Stimulated activated CD4-positive, alpha-beta T cell treated with anti-CD3 and anti-CD28 coated beads, Interleukin-1b, Interleukin-23, amount 100 ng/mL, for 1 hour (primary cell): ENCODE data around the gene NXN.
"Not testable (repeated sequence)": the region's sequence is repeated elsewhere in the genome, so short reads cannot be mapped to it uniquely, and the experiment has no call there.

ENCODE experiments used
- DNase-seq, 2 donors: peaks; one replicate each; pipeline ENCODE4 v3.0.0-alpha.2; 2020; ENCODE audit warnings: low read depth in 2 of 2

Gene NXN

DNA sequence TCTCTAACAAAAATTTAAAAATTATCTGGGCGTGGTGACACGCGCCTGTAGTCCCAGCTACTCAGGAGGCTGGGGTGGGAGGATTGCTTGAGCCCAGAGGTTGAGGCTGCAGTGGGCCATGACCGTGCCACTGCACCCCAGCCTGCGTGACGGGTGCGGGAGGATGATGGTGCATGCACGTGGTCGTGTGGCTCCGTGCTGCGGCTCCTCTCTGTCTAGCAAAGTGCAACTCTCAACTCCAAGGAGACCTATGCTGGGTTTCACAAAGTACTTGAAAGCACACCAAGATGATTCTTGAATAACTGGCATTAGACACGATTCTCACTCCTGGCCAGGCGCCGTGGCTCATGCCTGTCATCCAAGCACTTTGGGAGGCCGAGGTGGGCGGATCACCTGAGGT is 25.8 kb downstream of the NXN start:
- no peak for DNase-seq

- DNase-seq: not testable (repeated sequence)
These were observed 27.0 kb downstream of the NXN start for GRCh38 chr17:952592-952991.

DNA sequence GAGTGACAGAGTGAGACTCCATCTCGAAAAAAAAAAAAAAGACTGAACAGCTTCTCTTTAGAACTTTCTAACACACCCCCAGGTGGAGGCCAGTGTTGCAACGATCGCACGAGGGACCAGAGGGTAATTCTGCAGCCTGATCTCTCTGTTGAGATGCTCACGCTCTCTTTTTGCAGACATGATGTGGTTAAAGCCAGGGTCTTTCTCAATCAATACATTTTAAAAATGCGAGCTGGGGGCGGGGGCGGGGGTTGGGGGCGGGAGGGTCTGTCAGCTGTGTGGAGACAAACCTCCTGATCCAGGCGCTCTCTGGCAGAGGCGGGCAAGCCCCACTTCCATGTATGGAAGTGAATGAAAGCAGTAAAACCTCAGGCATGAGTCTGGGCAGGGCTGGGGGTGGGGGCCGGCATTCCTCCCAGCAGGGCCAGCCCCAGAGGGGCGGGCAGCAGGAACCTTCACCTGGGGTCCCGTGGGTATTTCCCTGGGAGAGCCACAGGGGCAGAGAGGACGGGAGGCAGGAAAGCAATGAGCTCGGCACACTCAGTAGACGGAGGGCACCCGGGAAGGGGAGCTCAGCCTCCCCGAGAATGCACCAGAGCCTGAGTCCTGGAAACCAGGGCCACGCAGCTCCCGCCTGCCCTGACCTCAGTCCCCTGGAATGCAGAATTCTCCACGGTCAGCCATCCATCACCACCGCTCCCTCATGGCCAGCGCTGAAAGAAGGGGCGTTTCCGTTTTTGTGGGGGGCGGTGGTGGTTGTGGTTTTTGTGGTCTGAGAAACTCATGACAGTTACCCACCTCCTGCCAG is 28.0 kb downstream of the NXN start:
- DNase-seq: no peak

GRCh38 chr17:949623-950303 is 29.8 kb downstream of the NXN start:
- DNase-seq: no peak

GRCh38 chr17:948284-948852 is 31.2 kb downstream of the NXN start:
- no peak for DNase-seq

GRCh38 chr17:946510-947236 is 32.9 kb downstream of the NXN start:
- DNase-seq: no peak

DNA sequence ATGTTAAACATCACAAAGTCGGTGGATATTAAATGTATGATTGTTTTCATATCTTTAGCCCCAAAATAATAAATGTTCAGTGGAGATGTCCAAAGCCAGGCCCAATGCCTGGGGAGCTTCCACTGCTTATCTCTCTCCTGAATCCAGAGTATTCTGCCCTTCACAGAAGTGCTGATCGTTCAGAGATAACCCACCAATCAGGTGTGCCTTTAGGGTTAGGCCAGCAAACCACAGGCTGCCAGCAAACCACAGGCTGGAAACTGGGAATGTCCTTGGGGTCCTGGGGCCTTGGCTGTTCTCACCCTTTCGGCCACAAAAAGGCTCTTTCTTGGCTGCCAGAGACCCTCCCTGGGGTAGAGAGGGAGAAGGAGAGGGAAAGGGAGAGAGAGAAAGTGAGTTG is 33.9 kb downstream of the NXN start:
- DNase-seq: no peak

DNA sequence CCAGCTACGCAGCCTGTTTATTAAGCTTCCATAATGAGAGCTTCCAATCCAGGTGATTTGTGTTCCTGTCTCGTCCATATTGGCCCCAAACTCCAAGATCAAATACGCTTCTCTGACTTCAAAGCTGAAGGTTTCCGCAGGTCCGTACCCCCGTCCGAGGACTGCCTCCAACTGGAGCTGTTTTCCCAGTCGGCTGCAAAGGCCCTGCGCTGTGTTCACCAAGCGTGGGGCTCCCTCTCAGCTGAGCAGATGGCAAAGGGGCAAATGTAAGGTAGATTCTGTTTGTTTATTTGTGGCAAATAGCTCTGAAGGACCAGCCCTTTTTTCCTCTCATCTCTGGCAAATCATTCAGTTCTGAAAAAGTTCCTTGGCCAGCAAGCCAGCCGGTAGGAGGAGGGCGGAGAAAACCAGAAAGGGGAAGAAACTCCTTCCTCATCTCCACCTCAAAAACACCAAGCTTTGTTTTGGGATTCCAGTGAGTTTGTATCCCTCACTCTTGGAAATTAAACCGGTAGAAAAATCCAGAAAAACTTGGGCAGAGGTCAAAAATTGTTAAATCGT is 35.2 kb downstream of the NXN start:
- DNase-seq: no peak

GRCh38 chr17:935485-935884 is 44.1 kb downstream of the NXN start:
- DNase-seq: no peak

DNA sequence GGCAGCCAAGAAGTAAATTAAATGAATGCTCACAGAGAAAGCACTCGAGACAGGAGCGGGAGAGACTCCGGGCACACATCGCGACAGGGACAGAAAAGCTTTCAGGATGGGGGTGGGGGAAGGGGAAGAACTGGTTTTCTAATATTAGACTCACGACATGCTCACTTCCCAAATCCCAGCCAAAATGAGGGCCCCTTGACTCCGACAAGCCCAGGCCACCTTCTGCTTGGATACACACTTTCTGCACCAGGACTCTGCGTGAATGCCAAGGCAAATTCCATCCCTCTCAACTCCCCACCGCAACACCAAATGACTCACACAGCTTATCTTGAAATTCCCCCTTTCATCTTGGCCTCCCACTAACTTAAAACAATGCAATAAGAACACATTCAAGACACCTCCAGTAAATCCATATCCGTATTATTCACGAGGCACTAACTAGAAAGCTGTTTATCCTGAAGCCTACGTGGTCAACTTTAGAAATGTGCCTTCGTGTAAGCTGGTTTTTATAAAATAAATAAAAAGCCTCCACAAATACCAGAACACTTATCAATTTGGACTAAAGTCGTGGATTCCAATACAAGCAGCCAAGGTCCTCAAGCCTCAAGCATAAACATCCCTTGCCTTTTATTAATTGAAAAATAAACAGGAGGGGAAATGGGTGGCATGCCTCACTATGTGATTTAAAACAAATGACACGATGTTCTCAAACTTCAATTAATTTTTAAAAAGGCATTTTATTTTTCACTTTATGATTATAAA is 46.1 kb downstream of the NXN start:
- DNase-seq: no peak

GRCh38 chr17:930258-930657 is 49.3 kb downstream of the NXN start:
- DNase-seq: no peak

DNA sequence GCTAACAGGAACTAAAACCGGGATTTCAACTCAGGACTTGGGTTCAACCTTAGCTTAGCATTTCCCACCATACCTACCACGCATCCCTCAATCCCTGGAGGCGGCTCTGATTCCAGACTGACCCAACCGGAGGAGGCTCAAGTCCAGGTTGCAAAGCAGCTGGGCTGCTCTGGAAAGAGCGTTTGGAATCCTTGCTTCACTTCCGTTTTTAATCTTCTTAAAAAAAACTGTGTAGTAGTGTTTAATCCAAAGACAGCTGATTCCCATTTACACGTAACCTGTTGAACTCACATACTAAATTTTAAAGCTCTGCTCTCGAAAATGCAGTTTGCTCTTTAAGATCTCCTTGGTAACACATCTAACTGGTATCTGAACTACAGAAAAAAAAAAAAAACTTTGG is 50.0 kb downstream of the NXN start:
- DNase-seq: no peak

GRCh38 chr17:927611-928461 is 51.7 kb downstream of the NXN start:
- DNase-seq: no peak

DNA sequence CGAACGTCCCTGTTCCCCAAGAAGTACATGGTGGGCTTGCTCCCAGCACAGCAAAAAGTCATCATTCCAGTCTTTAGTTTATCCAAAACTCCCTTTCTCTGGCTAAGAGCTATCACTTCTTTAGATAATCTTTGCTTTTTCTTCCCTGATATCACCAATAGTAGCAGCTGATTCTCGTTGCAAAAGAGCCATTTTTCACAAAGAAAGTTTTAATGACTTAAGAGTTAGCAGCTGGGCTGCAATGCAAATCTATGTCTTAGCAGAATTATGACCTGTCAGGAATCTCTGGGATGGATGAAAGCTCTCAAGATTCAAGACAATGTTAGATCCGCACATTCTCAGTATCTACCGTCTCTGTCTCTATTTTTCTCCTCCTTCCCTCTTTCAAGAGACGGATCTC is 53.8 kb downstream of the NXN start:
- DNase-seq: no peak

GRCh38 chr17:924711-925475 is 54.7 kb downstream of the NXN start:
- no peak for DNase-seq

DNA sequence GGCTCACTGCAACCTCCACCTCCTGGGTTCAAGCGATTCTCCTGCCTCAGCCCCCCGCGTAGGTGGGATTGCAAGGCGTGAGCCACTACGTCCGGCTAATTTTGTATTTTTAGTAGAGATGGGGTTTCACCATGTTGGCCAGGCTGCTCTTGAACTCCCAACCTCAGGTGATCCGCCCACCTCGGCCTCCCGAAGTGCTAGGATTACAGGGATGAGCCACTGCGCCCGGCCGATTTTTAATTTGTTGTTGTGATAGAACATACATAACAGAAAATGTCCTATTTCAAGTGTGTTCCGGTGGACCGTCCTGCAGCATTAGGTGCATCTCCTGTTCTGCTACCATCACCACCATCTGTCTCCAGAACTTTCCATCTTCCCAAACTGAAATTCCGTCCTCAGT is 55.3 kb downstream of the NXN start:
- DNase-seq: not testable (repeated sequence)

- DNase-seq: no peak
These were observed 55.9 kb downstream of the NXN start for GRCh38 chr17:923633-924032.

DNA sequence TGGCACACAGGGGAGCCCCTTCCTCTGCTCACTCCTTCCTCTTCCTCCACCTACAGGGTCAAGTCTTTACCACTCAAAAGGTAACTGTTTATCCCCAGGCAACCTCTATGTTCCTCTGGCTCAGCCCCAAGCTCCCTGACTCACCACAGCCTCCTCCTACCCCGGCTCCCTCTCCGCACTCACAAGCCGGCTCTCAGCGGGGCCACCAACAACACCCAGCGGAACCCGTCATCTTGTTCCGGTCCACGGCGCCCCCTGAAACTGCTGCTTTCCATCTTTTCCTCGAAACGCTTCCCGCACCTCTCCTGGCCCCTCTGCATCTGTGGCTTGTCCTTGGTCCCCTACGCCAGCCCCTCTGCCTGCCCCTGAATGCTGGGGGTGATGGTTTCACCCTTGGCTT is 58.4 kb downstream of the NXN start:
- no peak for DNase-seq

GRCh38 chr17:920190-920589 is 59.4 kb downstream of the NXN start:
- no peak for DNase-seq
